Uterine smooth muscle cell (primary cell): Measurements from ENCODE around the gene ATP6V1A. TPM values are rescaled to one million over a fixed set of nuclear protein-coding genes. Genes with fewer than 3 reads are reported as not detected.

Experiments used
- total RNA-seq: library from RNA; depleted of rRNA; stranded (reverse); fragments of >200 nt; gene quantifications from 2 replicates; pipeline ENCODE4 v1.2.3, GENCODE V29; 2014

ATP6V1A gene
- 119 and 133 TPM in 2 replicates for total RNA-seq

GRCh38 chr3:113746548-113747282 is at the start of gene ATP6V1A:
ATP6V1A (plus strand) TSS chr3:113747035; CDS start chr3:113778754, 31,719 bp downstream.

GRCh38 chr3:113745756-113746547 is 883 bp upstream of the ATP6V1A start, which contains the start of gene NAA50:
NAA50 (minus strand) TSS chr3:113746249; CDS start chr3:113745949, 300 bp downstream.

GRCh38 chr3:113838631-113839209 is 91.9 kb downstream of the ATP6V1A start, which contains the start of gene GRAMD1C:
GRAMD1C (plus strand) TSS chr3:113838788; CDS start chr3:113838910, 122 bp downstream.

Other genes with a start within 250 kb of the ATP6V1A start
- gene SPICE1, start 231.9 kb upstream of the ATP6V1A start, total RNA-seq = 12.9 and 17.9 TPM in 2 replicates
- gene SIDT1, start 214.5 kb upstream of the ATP6V1A start, total RNA-seq = not detected in 2 replicates
- gene USF3, start 50.4 kb upstream of the ATP6V1A start, total RNA-seq = 5.6 and 6.5 TPM in 2 replicates
- gene NAA50, start 786 bp upstream of the ATP6V1A start, total RNA-seq = 186 and 299 TPM in 2 replicates
- 5.9 and 7.6 TPM in 2 replicates for gene GRAMD1C, start 91.8 kb downstream of the ATP6V1A start, total RNA-seq
- 0.55 and 1.1 TPM in 2 replicates for gene ZDHHC23, start 201.0 kb downstream of the ATP6V1A start, total RNA-seq